Stimulated activated CD4-positive, alpha-beta T cell treated with anti-CD3 and anti-CD28 coated beads, Interleukin-2, amount 100 ng/mL, for 24 hours (primary cell): Measurements from ENCODE around the gene FRMD1.

Experiments
- DNase-seq, 2 donors: peaks; one replicate each; pipeline ENCODE4 v3.0.0-alpha.2; 2020

Gene FRMD1

GRCh38 chr6:168075787-168076202, 3.2 kb downstream of the FRMD1 start:
- no peak for DNase-seq

GRCh38 chr6:168075216-168075615, 3.8 kb downstream of the FRMD1 start:
- DNase-seq, result no peak

GRCh38 chr6:168073937-168074730, 4.9 kb downstream of the FRMD1 start:
- DNase-seq, result no peak

GRCh38 chr6:168072730-168073129, 6.3 kb downstream of the FRMD1 start:
- no peak for DNase-seq

- DNase-seq, result no peak
Observed at GRCh38 chr6:168072261-168072660, 6.8 kb downstream of the FRMD1 start.

GRCh38 chr6:168071620-168072019, 7.4 kb downstream of the FRMD1 start:
- no peak for DNase-seq

- no peak for DNase-seq
Observed at GRCh38 chr6:168070804-168071203, 8.2 kb downstream of the FRMD1 start.

GRCh38 chr6:168067081-168067759, 11.8 kb downstream of the FRMD1 start:
- DNase-seq, result no peak

GRCh38 chr6:168064226-168064807, 14.7 kb downstream of the FRMD1 start:
- DNase-seq, result no peak

GRCh38 chr6:168063431-168063830, 15.6 kb downstream of the FRMD1 start:
- no peak for DNase-seq

GRCh38 chr6:168062346-168063289, 16.4 kb downstream of the FRMD1 start:
- DNase-seq, result no peak

- no peak for DNase-seq
Observed at GRCh38 chr6:168061269-168062210, 17.5 kb downstream of the FRMD1 start.

- DNase-seq, result no peak
Observed at GRCh38 chr6:168060521-168060931, 18.5 kb downstream of the FRMD1 start.

- DNase-seq, result no peak
Observed at GRCh38 chr6:168058691-168059551, 20.1 kb downstream of the FRMD1 start.

- no peak for DNase-seq
Observed at GRCh38 chr6:168057836-168058235, 21.2 kb downstream of the FRMD1 start.

- no peak for DNase-seq
Observed at GRCh38 chr6:168056892-168057527, 22.0 kb downstream of the FRMD1 start.

- DNase-seq, result no peak
Observed at GRCh38 chr6:168055696-168056489, 23.1 kb downstream of the FRMD1 start.

- no peak for DNase-seq
Observed at GRCh38 chr6:168054765-168055560, 24.0 kb downstream of the FRMD1 start.
